Suprapubic skin (tissue), 4 donors: Measurements from ENCODE around the gene LRRC8C.

ENCODE experiments used
- CTCF ChIP-seq, 2 donors: fragments of 200-600 bp in 1 of 2; fragments of 450-650 bp in 1 of 2; sonication (generic) in 1 of 2; IDR thresholded peaks; one replicate each; pipeline ENCODE4 v1.5.1; 2016 to 2019; ENCODE audit warnings: antibody characterized with exemption in 2 of 2, mild to moderate bottlenecking in 1 of 2, moderate library complexity in 1 of 2
- POLR2A ChIP-seq, 2 donors: fragments of 450-650 bp; IDR thresholded peaks; one replicate each; pipeline ENCODE4 v1.6.1; 2017; ENCODE audit warnings: antibody characterized with exemption in 2 of 2, mild to moderate bottlenecking in 2 of 2, moderate library complexity in 2 of 2
- POLR2AphosphoS5 ChIP-seq, 3 donors: sonication (generic); formaldehyde crosslinking; IDR thresholded peaks; one replicate each; pipeline ENCODE4 v1.6.1; 2017; ENCODE audit warnings: antibody characterized with exemption in 3 of 3

GRCh38 chr1:89695847-89696246 lies 62.9 kb downstream of the LRRC8C start:
- TF ChIP-seq CTCF (IDR thresholded peaks at IDR 0.05) (no peak), POLR2A (IDR thresholded peaks at IDR 0.05) (no peak), POLR2AphosphoS5 (IDR thresholded peaks at IDR 0.05) (no peak)
